LNCaP clone FGC (cell line): ENCODE data around the gene ZNF423.

Experiments used
- DNase-seq: peaks from one replicate; pipeline ENCODE4 v3.0.0-alpha.2; 2011; ENCODE audit warnings: low read depth
- H3K4me3 ChIP-seq: 2 replicates; pipeline ENCODE4 v1.5.1; 2011; ENCODE audit warnings: mild to moderate bottlenecking, low read depth, low read length, control low read depth
- CTCF ChIP-seq: IDR thresholded peaks from 2 replicates; pipeline ENCODE4 v1.5.1; 2012; ENCODE audit warnings: mild to moderate bottlenecking; ENCODE audit not compliant: control insufficient read depth, insufficient read depth; ENCODE audit errors: extremely low read depth

ZNF423 gene

DNA sequence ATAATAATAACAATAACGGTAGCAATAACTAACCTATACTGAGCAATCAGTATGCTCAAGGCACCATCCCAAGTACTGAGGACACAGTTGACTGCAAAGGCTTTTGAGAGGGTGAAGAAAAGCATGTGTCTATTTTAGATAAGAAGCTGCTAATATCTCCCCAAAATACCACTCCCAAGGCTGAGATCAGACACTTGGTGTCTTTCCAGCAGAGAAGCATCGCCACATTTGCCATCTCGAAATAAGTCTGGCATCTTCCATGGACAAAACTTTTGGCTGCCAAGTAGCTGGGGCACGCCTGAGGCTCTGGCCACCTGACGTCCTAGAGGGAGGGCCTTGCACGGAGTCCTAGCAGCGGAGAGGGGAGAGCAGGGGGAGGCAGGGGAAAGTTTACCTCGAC, 39.0 kb downstream of the ZNF423 start:
- TF ChIP-seq CTCF: no peak
- H3K4me3 ChIP-seq: no peak overlapping the region
- DNase-seq: no peak

DNA sequence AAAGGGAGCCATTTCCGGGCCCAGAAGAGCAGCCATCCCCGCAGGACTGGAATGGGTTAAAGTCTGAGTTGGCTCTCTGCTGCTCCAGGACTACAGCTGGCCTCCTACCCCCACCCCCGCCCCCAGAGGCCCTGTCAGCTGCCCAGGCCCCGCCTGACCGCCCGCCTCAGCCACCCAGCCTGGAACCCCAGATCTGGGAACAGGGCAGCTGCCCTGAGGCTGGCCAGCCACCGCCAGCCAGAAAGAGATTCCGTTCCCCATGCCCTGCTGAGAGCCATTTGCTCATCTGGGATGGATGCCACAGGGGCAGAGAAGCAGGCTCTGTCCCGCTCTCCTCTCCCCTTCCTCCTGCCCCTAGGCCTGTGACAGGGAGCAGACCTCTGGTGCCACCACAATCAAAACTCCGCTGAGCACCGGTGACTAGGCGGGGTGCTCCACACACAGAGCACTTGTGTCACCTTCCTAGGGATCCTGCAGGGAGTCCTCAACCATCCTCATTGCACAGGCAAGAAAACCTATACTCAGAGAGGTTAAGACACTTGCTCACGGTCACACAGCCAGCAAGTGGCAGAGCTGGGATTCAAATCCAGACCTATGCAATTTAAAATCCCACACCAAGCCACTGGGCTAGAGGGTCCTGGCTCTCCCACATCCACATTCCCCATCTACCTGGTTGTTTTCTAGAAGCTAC, 44.1 kb downstream of the ZNF423 start:
- no peak for TF ChIP-seq CTCF
- no peak for DNase-seq

GRCh38 chr16:49810831-49811230, 45.1 kb downstream of the ZNF423 start:
- TF ChIP-seq CTCF: no peak
- DNase-seq: no peak
- H3K4me3 ChIP-seq: no peak overlapping the region

More for the DNA sequence above, 44.1 kb downstream of the ZNF423 start:
- no peak overlapping the region for H3K4me3 ChIP-seq

- no peak for TF ChIP-seq CTCF
- DNase-seq: no peak
- H3K4me3 ChIP-seq: no peak overlapping the region
These were observed 46.4 kb downstream of the ZNF423 start for GRCh38 chr16:49809561-49809960.

DNA sequence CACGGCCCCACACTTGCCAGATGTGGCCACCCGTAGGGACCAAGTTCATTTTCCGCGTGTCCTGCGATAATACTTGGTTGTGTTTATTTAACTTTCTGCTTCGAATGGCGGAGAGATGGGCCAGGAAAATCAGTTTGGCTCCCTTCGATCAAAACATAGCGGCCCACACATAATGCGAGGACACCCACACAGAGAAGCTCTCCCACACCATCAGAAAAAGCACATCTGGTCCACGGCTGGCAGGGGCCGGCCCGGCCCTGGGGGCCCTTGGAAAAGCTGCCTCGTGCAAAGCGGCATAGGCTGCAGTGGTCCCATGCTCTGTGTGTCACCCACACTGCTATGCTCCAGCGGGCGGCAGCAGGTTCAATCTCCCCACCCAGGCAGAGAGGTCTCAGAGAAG, 46.9 kb downstream of the ZNF423 start:
- no peak for TF ChIP-seq CTCF
- no peak for DNase-seq
- H3K4me3 ChIP-seq: no peak overlapping the region

DNA sequence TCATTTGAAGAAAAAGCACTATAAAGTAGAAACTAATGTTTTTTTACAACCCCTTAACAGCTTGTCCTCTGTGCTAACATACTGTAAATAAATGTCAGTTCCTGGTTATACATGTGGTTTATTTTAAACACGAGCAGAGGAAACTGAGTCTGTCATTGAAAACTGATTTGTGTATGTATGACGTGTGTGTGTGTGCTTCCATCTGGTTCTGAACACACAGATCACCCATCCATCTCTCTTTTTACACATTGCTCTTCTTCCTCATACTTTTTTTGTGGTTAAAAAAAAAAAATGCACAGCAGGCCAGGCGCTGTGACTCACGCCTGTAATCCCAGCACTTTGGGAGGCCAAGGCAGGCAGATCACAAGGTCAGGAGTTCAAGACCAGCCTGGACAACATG, 49.5 kb downstream of the ZNF423 start:
- no peak for DNase-seq
- no peak for TF ChIP-seq CTCF
- no peak overlapping the region for H3K4me3 ChIP-seq

DNA sequence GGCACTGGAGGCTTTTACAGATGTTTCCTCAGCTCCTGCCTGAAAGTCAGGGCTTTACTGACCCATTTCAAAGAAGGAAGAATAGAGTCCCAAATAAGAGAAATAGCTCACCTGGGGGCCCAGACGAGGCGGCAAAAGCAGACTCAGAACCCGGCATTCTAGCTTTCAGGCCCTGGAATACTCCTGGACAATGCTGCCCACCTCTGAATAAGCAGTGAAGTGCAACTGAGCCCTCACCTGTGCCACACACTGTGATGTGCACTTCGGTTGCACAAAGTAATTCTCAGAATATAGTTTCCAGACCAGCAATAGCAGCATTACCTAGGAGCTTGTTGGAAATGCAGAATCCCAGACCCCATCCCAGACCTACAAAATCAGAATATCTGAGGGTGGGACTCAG, 54.6 kb downstream of the ZNF423 start:
- H3K4me3 ChIP-seq: no peak overlapping the region
- no peak for TF ChIP-seq CTCF
- DNase-seq: no peak
